Measurements from ENCODE around the gene SLC49A3. TPM values are rescaled to one million over a fixed set of nuclear protein-coding genes. Genes with fewer than 3 reads are reported as not detected.

SLC49A3 gene
- total and polyA plus RNA-seq, 2 of the 8 experiments (the other 6 are each of a cell fraction or from before 2014, with no cell fraction given): 5.0 to 8.8 TPM

GRCh38 chr4:702618-703048, 13.7 kb upstream of the SLC49A3 start:
- 80% methylated on average over 7 of the region's 7 CpGs; no CpG with 5 or more reads in 1 of the 2 experiments for WGBS, 2 experiments (ENCODE audit: extremely low coverage in 1 of 2, insufficient coverage in 1 of 2, insufficient read length in 1 of 2, insufficient replicate concordance in 2 of 2, low coverage in 1 of 2, low lambda C conversion rate in 2 of 2, missing lambda C conversion rate in 1 of 2)
- TF ChIP-seq POLR2A (IDR thresholded peaks at IDR 0.05; ENCODE audit: control extremely low read depth in 1 of 2, low read depth in 2 of 2, low read length in 2 of 2): no peak
- TF ChIP-seq SP2 (IDR thresholded peaks at IDR 0.05; ENCODE audit: low read length): no peak
- no peak for TF ChIP-seq ATF3 (IDR thresholded peaks at IDR 0.05; ENCODE audit: insufficient read depth, low read depth, low read length)
- TF ChIP-seq KDM4A (IDR thresholded peaks at IDR 0.05; ENCODE audit: low read depth, low read length, severe bottlenecking): no peak
- TF ChIP-seq KDM1A (IDR thresholded peaks at IDR 0.05; ENCODE audit: borderline replicate concordance, low read length): no peak
- no peak for TF ChIP-seq EZH2 (IDR thresholded peaks at IDR 0.05; ENCODE audit: low read depth, low read length, severe bottlenecking)
- no peak for TF ChIP-seq EGR1 (IDR thresholded peaks at IDR 0.05; ENCODE audit: borderline replicate concordance, low read depth, low read length)
- no peak for TF ChIP-seq KDM5A (IDR thresholded peaks at IDR 0.05; ENCODE audit: low read length)
- TF ChIP-seq MAX (IDR thresholded peaks at IDR 0.05): no peak
- no peak for TF ChIP-seq RFX5 (IDR thresholded peaks at IDR 0.05; ENCODE audit: borderline replicate concordance, low read depth, low read length)
- no peak for TF ChIP-seq SP1 (IDR thresholded peaks at IDR 0.05; ENCODE audit: low read depth, low read length)
- no peak for TF ChIP-seq HDAC2 (IDR thresholded peaks at IDR 0.05; ENCODE audit: borderline replicate concordance in 1 of 2, low read depth in 2 of 2, low read length in 2 of 2)
- TF ChIP-seq BRCA1 (IDR thresholded peaks at IDR 0.05; ENCODE audit: low read depth, low read length): no peak

More at GRCh38 chr4:702618-703048, 13.7 kb upstream of the SLC49A3 start:
- no peak overlapping the region for H2BK5ac ChIP-seq (ENCODE audit: low read depth, low read length)
- peaks cover 0 to 13% of the 10 kb centered on the region in 2 experiments; a peak in 2 of 4 replicates for H3K79me2 ChIP-seq (ENCODE audit: control insufficient read depth in 1 of 2, insufficient read depth in 2 of 2, low read length in 2 of 2)
- H3K27ac ChIP-seq (ENCODE audit: low read depth, low read length): no peak overlapping the region
- H4K8ac ChIP-seq (ENCODE audit: extremely low read depth, insufficient read depth, low read length): no peak overlapping the region
- H3K18ac ChIP-seq (ENCODE audit: extremely low read depth, low read length): no peak overlapping the region
- no peaks in the 10 kb centered on the region for H3K9me3 ChIP-seq (ENCODE audit: insufficient read depth in 2 of 2, low read depth in 1 of 2, low read length in 1 of 2)
- no peak overlapping the region for H3K4me2 ChIP-seq (ENCODE audit: insufficient read depth in 1 of 2, low read depth in 2 of 2, low read length in 2 of 2)
- H2BK120ac ChIP-seq (replicated peaks; ENCODE audit: low read depth, low read length): no peak overlapping the region
- H4K5ac ChIP-seq (ENCODE audit: insufficient read length, low read depth, low read length): no peak overlapping the region
- peaks cover 0 to 8% (median 5%) of the 10 kb centered on the region in 4 experiments; a peak in 5 of 7 replicates for H3K4me1 ChIP-seq (replicated peaks in 1 of 4; ENCODE audit: control insufficient read depth in 3 of 4, insufficient read depth in 4 of 4, low read length in 3 of 4)
- H4K91ac ChIP-seq (replicated peaks; ENCODE audit: insufficient read length, low read length): no peak overlapping the region
- ChIA-PET POLR2A (ENCODE audit: partially characterized antibody) (interaction anchor here (0.5 to 0.9 kb wide), 3 partner anchors 9 to 375 kb away, joined by 3 read pairs; no protein-coding TSS in a partner anchor), CTCF (ENCODE audit: partially characterized antibody) (interaction anchor here (0.6 to 5.2 kb wide), 3 partner anchors 11 to 142 kb away, joined by 3 to 65 read pairs (median 3); no protein-coding TSS in a partner anchor)
- H2BK15ac ChIP-seq (ENCODE audit: low read length): no peak overlapping the region
- no peak overlapping the region for H3K9ac ChIP-seq (replicated peaks in 1 of 4; ENCODE audit: extremely low read depth in 1 of 4, low read depth in 3 of 4, low read length in 3 of 4)
- no peak overlapping the region for H2AK5ac ChIP-seq (ENCODE audit: low read depth, low read length)
- peaks cover 3% of the 10 kb centered on the region; the same call in 1 of the 2 replicates for H3K79me1 ChIP-seq (ENCODE audit: low read depth, low read length)
- no peak overlapping the region for H3K14ac ChIP-seq (ENCODE audit: insufficient read length)
- no peak overlapping the region for H3K23ac ChIP-seq (ENCODE audit: insufficient read length)
- FAIRE-seq (no peak), DNase-seq (ENCODE audit: low read depth in 1 of 2, low spot score in 2 of 2) (no peak)
- H3K23me2 ChIP-seq (ENCODE audit: low read depth, low read length): peaks cover 10% of the 10 kb centered on the region; the same call in 1 of the 2 replicates
- H3K27me3 ChIP-seq (replicated peaks in 1 of 4; ENCODE audit: control insufficient read depth in 3 of 4, extremely low read depth in 1 of 4, insufficient read depth in 3 of 4, low read length in 3 of 4): peaks cover 0 to 5% (median 3%) of the 10 kb centered on the region in 4 experiments; a peak in 3 of 7 replicates
- H2BK12ac ChIP-seq (ENCODE audit: low read depth, low read length): no peak overlapping the region
- no peaks in the 10 kb centered on the region for H3K36me3 ChIP-seq (ENCODE audit: control insufficient read depth in 2 of 4, insufficient read depth in 4 of 4, low read length in 3 of 4)
- H2AFZ ChIP-seq (ENCODE audit: low read length): no peak overlapping the region
- no peak overlapping the region for H3K4ac ChIP-seq (replicated peaks; ENCODE audit: insufficient read length, low read depth, low read length)
- peaks cover 0 to 3% of the 10 kb centered on the region in 2 experiments for H4K20me1 ChIP-seq (replicated peaks in 1 of 2; ENCODE audit: control insufficient read depth in 1 of 2, insufficient read depth in 2 of 2, low read length in 2 of 2)
- no peak overlapping the region for H2BK20ac ChIP-seq (ENCODE audit: low read length)
- H3K56ac ChIP-seq (replicated peaks; ENCODE audit: insufficient read length, low read depth, low read length): no peak overlapping the region
- no peak overlapping the region for H3K4me3 ChIP-seq (ENCODE audit: extremely low read depth in 1 of 4, insufficient read depth in 2 of 4, low read depth in 3 of 4, low read length in 4 of 4)

Data from H1 (cell line).